Colon (tissue), 2 donors: ENCODE results near the gene MRPL48.
"Not testable (repeated sequence)": the region's sequence is repeated elsewhere in the genome, so short reads cannot be mapped to it uniquely, and the experiment has no call there.

Experiments used
- FAIRE-seq: peaks from 2 replicates; lab custom pipeline; 2012; peaks lifted over from hg19 to GRCh38; lab: Jason Lieb, UNC
- donor health status: control.
- donor health status: control.

MRPL48 gene

GRCh38 chr11:73839123-73839457, 51.4 kb downstream of the MRPL48 start:
- no peak for FAIRE-seq

GRCh38 chr11:73851046-73851764, 63.5 kb downstream of the MRPL48 start:
- no peak for FAIRE-seq

- FAIRE-seq = no peak
These were observed 64.4 kb downstream of the MRPL48 start for GRCh38 chr11:73852049-73852448.

- no peak for FAIRE-seq
These were observed 67.0 kb downstream of the MRPL48 start for GRCh38 chr11:73854680-73855079.

- FAIRE-seq = no peak
These were observed 68.4 kb downstream of the MRPL48 start for GRCh38 chr11:73856031-73856567.

GRCh38 chr11:73859671-73860070, 72.0 kb downstream of the MRPL48 start:
- FAIRE-seq = no peak

GRCh38 chr11:73860202-73860601, 72.5 kb downstream of the MRPL48 start:
- no peak for FAIRE-seq

- no peak for FAIRE-seq
These were observed 75.3 kb downstream of the MRPL48 start for GRCh38 chr11:73862986-73863385.

- FAIRE-seq = no peak
These were observed 78.5 kb downstream of the MRPL48 start for GRCh38 chr11:73866095-73866579.

- FAIRE-seq = no peak
These were observed 78.9 kb downstream of the MRPL48 start for GRCh38 chr11:73866586-73866996.

GRCh38 chr11:73869332-73869949, 81.8 kb downstream of the MRPL48 start:
- no peak for FAIRE-seq

GRCh38 chr11:73870261-73870660, 82.6 kb downstream of the MRPL48 start:
- FAIRE-seq = no peak

GRCh38 chr11:73872749-73873357, 85.2 kb downstream of the MRPL48 start:
- no peak for FAIRE-seq

- no peak for FAIRE-seq
These were observed 87.7 kb downstream of the MRPL48 start for GRCh38 chr11:73875380-73875779.

GRCh38 chr11:73875840-73876239, 88.2 kb downstream of the MRPL48 start:
- no peak for FAIRE-seq

GRCh38 chr11:73876424-73877310, 89.0 kb downstream of the MRPL48 start, which contains the start of the genes COA4 and PAAF1:
TSS of gene COA4 (minus strand) at chr11:73876846. CDS start at chr11:73873378, 3,468 bp downstream.
TSS of gene PAAF1 (plus strand) at chr11:73876999. CDS start at chr11:73877022, 23 bp downstream.
- no peak for FAIRE-seq

- no peak for FAIRE-seq
These were observed 91.1 kb downstream of the MRPL48 start for GRCh38 chr11:73878771-73879170.

GRCh38 chr11:73880449-73880848, 92.8 kb downstream of the MRPL48 start:
- not testable (repeated sequence) for FAIRE-seq

GRCh38 chr11:73883856-73884255, 96.2 kb downstream of the MRPL48 start:
- FAIRE-seq = no peak

- FAIRE-seq = no peak
These were observed 100.6 kb downstream of the MRPL48 start for GRCh38 chr11:73888244-73888643.

GRCh38 chr11:73889019-73889418, 101.3 kb downstream of the MRPL48 start:
- no peak for FAIRE-seq

GRCh38 chr11:73889536-73889935, 101.9 kb downstream of the MRPL48 start:
- no peak for FAIRE-seq
